HEK293 (cell line): ENCODE measurements around the gene TMEM208.

Experiments used
- CTCF ChIP-seq: fragments of 450-650 bp; formaldehyde crosslinking; IDR thresholded peaks from 2 replicates; pipeline ENCODE4 v1.5.1; 2016; ENCODE audit warnings: missing biosample characterization, missing genetic modification characterization
- GLI4 ChIP-seq: fragments of 450-650 bp; formaldehyde crosslinking; IDR thresholded peaks from 2 replicates; pipeline ENCODE4 v1.5.1; 2016; ENCODE audit warnings: missing biosample characterization, missing genetic modification characterization
- KLF16 ChIP-seq: fragments of 450-650 bp; formaldehyde crosslinking; IDR thresholded peaks from 2 replicates; pipeline ENCODE4 v1.5.1; 2017; ENCODE audit warnings: missing biosample characterization, missing genetic modification characterization
- MYNN ChIP-seq: fragments of 450-650 bp; formaldehyde crosslinking; IDR thresholded peaks from 2 replicates; pipeline ENCODE4 v1.5.1; 2016; ENCODE audit warnings: missing biosample characterization, missing genetic modification characterization, borderline replicate concordance
- REPIN1 ChIP-seq: fragments of 450-650 bp; formaldehyde crosslinking; IDR thresholded peaks from 2 replicates; pipeline ENCODE4 v1.5.1; 2017; ENCODE audit warnings: missing biosample characterization, missing genetic modification characterization, low read depth
- ZBTB8A ChIP-seq: fragments of 450-650 bp; formaldehyde crosslinking; IDR thresholded peaks from 2 replicates; pipeline ENCODE4 v1.5.1; 2016; ENCODE audit warnings: missing biosample characterization, missing genetic modification characterization
- ZFP3 ChIP-seq: fragments of 450-650 bp; formaldehyde crosslinking; IDR thresholded peaks from 2 replicates; pipeline ENCODE4 v1.5.1; 2016; ENCODE audit warnings: low read depth, missing biosample characterization, missing genetic modification characterization
- ZNF416 ChIP-seq: fragments of 450-650 bp; formaldehyde crosslinking; IDR thresholded peaks from 2 replicates; pipeline ENCODE4 v1.5.1; 2016; ENCODE audit warnings: missing biosample characterization, missing genetic modification characterization
- ZNF510 ChIP-seq: fragments of 450-650 bp; formaldehyde crosslinking; IDR thresholded peaks from 2 replicates; pipeline ENCODE4 v1.5.1; 2018; ENCODE audit warnings: mild to moderate bottlenecking, missing genetic modification characterization, missing biosample characterization; ENCODE audit not compliant: insufficient replicate concordance
- ZNF561 ChIP-seq: fragments of 450-650 bp; IDR thresholded peaks from 2 replicates; pipeline ENCODE4 v1.5.1; 2018; ENCODE audit warnings: missing biosample characterization, missing genetic modification characterization, borderline replicate concordance
- ZNF837 ChIP-seq: fragments of 450-650 bp; formaldehyde crosslinking; IDR thresholded peaks from 2 replicates; pipeline ENCODE4 v1.5.1; 2016; ENCODE audit warnings: missing biosample characterization, missing genetic modification characterization

- TF ChIP-seq ZNF561 (tag by site-specific recombination): no peak
- no peak for TF ChIP-seq MYNN (tag by site-specific recombination)
- no peak for TF ChIP-seq CTCF (tag by site-specific recombination)
- no peak for TF ChIP-seq ZNF510 (tag by site-specific recombination)
- no peak for TF ChIP-seq KLF16 (tag by site-specific recombination)
- TF ChIP-seq ZNF837 (tag by site-specific recombination): no peak
- TF ChIP-seq ZNF416 (tag by site-specific recombination): no peak
- no peak for TF ChIP-seq ZFP3 (tag by site-specific recombination)
- no peak for TF ChIP-seq REPIN1 (tag by site-specific recombination)
- no peak for TF ChIP-seq GLI4 (tag by site-specific recombination)
- TF ChIP-seq ZBTB8A (tag by site-specific recombination): no peak
Observed at GRCh38 chr16:67250045-67250327, 23.1 kb downstream of the TMEM208 start.
